Esophagus muscularis mucosa (tissue), 4 donors: ENCODE measurements around the gene RNF25.
A peak's percentile ranks its signal among the peaks of the same experiment; 100 is the strongest.

Source experiments
- EP300 ChIP-seq: sonication (generic); formaldehyde crosslinking; IDR thresholded peaks from one replicate; pipeline ENCODE4 v1.6.1; 2017; ENCODE audit warnings: antibody characterized with exemption
- POLR2AphosphoS5 ChIP-seq, 2 donors: sonication (generic); formaldehyde crosslinking; IDR thresholded peaks; one replicate each; pipeline ENCODE4 v1.6.1; 2017; ENCODE audit warnings: antibody characterized with exemption in 2 of 2
- TF ChIP-seq, protein P1 (sequence below), 3 experiments: fragments of 200-600 bp in 2 of 3; fragments of 450-650 bp in 1 of 3; sonication (generic) in 2 of 3; IDR thresholded peaks; one replicate each; pipeline ENCODE4 v1.5.1; 2017 to 2019; ENCODE audit warnings: antibody characterized with exemption in 3 of 3, mild to moderate bottlenecking in 2 of 3, moderate library complexity in 1 of 3

DNA sequence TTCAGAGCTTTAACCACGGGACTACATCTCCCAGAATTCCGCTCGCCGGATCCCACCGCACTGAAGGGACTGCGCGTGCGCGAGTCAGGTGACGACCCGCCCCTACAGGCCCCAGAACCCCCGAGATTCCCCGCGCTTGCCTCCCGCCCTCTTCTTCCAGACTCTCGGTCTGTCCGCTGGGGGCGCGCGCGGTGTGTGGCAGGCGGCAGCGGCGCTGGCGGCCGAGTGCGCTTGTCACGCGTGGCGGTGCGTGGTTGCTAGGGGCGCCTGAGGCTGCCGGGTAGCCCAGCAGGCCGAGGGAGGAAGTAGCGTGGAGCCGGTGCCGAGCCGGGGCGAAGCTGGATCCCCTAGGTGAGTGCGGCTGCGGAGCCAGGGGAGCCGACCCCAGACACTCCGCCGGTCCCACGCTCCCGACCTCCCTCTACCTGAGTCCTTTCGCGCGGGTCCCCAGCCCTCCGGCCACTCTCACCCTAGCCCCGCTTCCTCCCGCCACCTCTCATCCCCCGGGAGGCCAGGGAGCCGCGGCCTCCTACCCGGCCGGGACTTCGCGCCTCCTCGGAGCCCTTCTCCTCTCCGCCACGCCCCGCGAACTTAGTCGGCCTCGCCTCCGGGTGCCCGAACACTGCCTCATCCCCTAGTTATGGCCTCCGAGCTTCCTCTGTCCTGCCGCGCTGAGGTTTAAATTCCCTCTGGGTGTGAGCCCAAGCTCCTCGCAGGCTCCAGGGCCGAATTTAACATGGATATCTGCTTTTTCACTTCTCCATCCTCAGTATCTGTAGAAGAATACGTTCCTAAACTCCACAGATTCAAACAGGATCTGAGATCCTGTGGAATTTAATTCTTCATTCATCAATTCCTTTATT, 39.1 kb upstream of the RNF25 start, which contains the start of gene TTLL4:
- peak; percentile 90 to 93 for TF ChIP-seq POLR2AphosphoS5 (IDR thresholded peaks at IDR 0.05)
- TF ChIP-seq, protein P1, sequence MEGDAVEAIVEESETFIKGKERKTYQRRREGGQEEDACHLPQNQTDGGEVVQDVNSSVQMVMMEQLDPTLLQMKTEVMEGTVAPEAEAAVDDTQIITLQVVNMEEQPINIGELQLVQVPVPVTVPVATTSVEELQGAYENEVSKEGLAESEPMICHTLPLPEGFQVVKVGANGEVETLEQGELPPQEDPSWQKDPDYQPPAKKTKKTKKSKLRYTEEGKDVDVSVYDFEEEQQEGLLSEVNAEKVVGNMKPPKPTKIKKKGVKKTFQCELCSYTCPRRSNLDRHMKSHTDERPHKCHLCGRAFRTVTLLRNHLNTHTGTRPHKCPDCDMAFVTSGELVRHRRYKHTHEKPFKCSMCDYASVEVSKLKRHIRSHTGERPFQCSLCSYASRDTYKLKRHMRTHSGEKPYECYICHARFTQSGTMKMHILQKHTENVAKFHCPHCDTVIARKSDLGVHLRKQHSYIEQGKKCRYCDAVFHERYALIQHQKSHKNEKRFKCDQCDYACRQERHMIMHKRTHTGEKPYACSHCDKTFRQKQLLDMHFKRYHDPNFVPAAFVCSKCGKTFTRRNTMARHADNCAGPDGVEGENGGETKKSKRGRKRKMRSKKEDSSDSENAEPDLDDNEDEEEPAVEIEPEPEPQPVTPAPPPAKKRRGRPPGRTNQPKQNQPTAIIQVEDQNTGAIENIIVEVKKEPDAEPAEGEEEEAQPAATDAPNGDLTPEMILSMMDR (IDR thresholded peaks at IDR 0.05), result peak; percentile 78 to 95 (median 86)
- no peak for TF ChIP-seq EP300
